ENCODE results near the gene AHI1.

GRCh38 chr6:135402311-135402710, 95.2 kb downstream of the AHI1 start:
- TF ChIP-seq CTCF (IDR thresholded peaks at IDR 0.05) (no peak), POLR2A (IDR thresholded peaks at IDR 0.05) (no peak)

All from heart left ventricle (tissue), 13 donors.